H1 (cell line): ENCODE measurements around the gene CDON. TPM values are rescaled to one million over a fixed set of nuclear protein-coding genes. Genes with fewer than 3 reads are reported as not detected.

Experiments used
- CREB1 ChIP-seq: IDR thresholded peaks from 2 replicates; pipeline ENCODE4 v1.6.1; 2012; ENCODE audit warnings: inconsistent platforms
- CTCF ChIP-seq, 3 experiments: IDR thresholded peaks; 1 replicate in 2 of 3; 2 replicates in 1 of 3; pipeline versions ENCODE4 v1.5.1 to v1.6.1; 2011; ENCODE audit warnings: low read length in 3 of 3, mild to moderate bottlenecking in 3 of 3, inconsistent platforms in 2 of 3, low read depth in 1 of 3, moderate library complexity in 1 of 3; ENCODE audit not compliant: insufficient read depth in 1 of 3; ENCODE audit errors: control extremely low read depth in 1 of 3
- EP300 ChIP-seq, 2 experiments: IDR thresholded peaks; 1 replicate in 1 of 2; 2 replicates in 1 of 2; pipeline ENCODE4 v1.6.1; 2011 to 2012; ENCODE audit warnings: low read depth in 2 of 2, low read length in 2 of 2, mild to moderate bottlenecking in 2 of 2, borderline replicate concordance in 1 of 2, inconsistent platforms in 1 of 2, moderate library complexity in 1 of 2
- GABPA ChIP-seq: IDR thresholded peaks from 2 replicates; pipeline ENCODE4 v1.6.1; 2011; ENCODE audit warnings: mild to moderate bottlenecking, low read length, moderate library complexity, borderline replicate concordance; ENCODE audit not compliant: insufficient read depth
- HDAC6 ChIP-seq: IDR thresholded peaks from one replicate; pipeline ENCODE4 v1.7.1; 2012; ENCODE audit warnings: low read depth, mild to moderate bottlenecking, inconsistent platforms, low read length, moderate library complexity
- POU5F1 ChIP-seq: IDR thresholded peaks from 2 replicates; pipeline ENCODE4 v1.6.1; 2011; ENCODE audit warnings: low read depth, mild to moderate bottlenecking, low read length, moderate library complexity
- RFX5 ChIP-seq: IDR thresholded peaks from 2 replicates; pipeline ENCODE4 v1.6.1; 2011; ENCODE audit warnings: low read depth, low read length, improper control_type of control experiment, borderline replicate concordance
- polyA plus RNA-seq, 7 experiments: library from polyadenylated mRNA; depleted of rRNA in 3 of 7; stranded (reverse) in 5 of 7; unstranded in 2 of 7; fragments of >200 nt in 5 of 7; fragments of 200-250 nt in 2 of 7; gene quantifications; 1 replicate in 5 of 7; 2 replicates in 1 of 7; 4 replicates in 1 of 7; pipeline versions ENCODE4 v1.2.1 to v1.2.3, GENCODE V29; 2011 to 2013; ENCODE audit warnings: missing spikeins in 2 of 7, mixed read lengths in 2 of 7
- total RNA-seq: library from RNA; stranded (reverse); fragmentation: NEBNext Ultra II Directional; extraction: Animal tissue kit (Norgen Biotek cat#: 25700); gene quantifications from 2 replicates; pipeline ENCODE4 v1.2.1, GENCODE V29; 2021

CDON gene
- total and polyA plus RNA-seq, 2 of the 8 experiments (the other 6 are each of a cell fraction or from before 2014, with no cell fraction given), result 11.0 to 32.5 TPM

- no peak for TF ChIP-seq CTCF (IDR thresholded peaks at IDR 0.05; ENCODE audit: control extremely low read depth in 1 of 3, insufficient read depth in 1 of 3, low read depth in 1 of 3, low read length in 3 of 3)
- no peak for TF ChIP-seq POU5F1
- no peak for TF ChIP-seq HDAC6
- TF ChIP-seq RFX5, result no peak
- no peak for TF ChIP-seq CREB1
- no peak for TF ChIP-seq GABPA
- TF ChIP-seq EP300 (IDR thresholded peaks at IDR 0.05; ENCODE audit: borderline replicate concordance in 1 of 2, low read depth in 2 of 2, low read length in 2 of 2), result no peak
Measured at GRCh38 chr11:125975634-125976033, 87.0 kb downstream of the CDON start (continued).
